ENCODE results near the gene AKT2. TPM values are rescaled to one million over a fixed set of nuclear protein-coding genes. Genes with fewer than 3 reads are reported as not detected.
"Not testable (repeated sequence)": the region's sequence is repeated elsewhere in the genome, so short reads cannot be mapped to it uniquely, and the experiment has no call there.

AKT2 gene
- total RNA-seq, 1 experiment from 2014 or later = 182 TPM

GRCh38 chr19:40220674-40221073 lies 64.5 kb downstream of the AKT2 start:
- DNase-seq = no peak
- CTCF ChIA-PET = no interaction called here
- BruUV-seq (replicated peaks) = no TSS peak
- TF ChIP-seq CTCF (IDR thresholded peaks at IDR 0.05; ENCODE audit: unreplicated experiment) = no peak
- Mint-ChIP-seq H3K27me3 (ENCODE audit: unreplicated experiment) (peaks cover 31% of the 10 kb centered on the region), H3K9me3 (ENCODE audit: low read depth, unreplicated experiment) (peaks cover 6% of the 10 kb centered on the region), H3K4me3 (ENCODE audit: low read depth, unreplicated experiment) (peak overlapping the region; percentile 42), H3K36me3 (ENCODE audit: insufficient read depth, unreplicated experiment) (peaks cover 30% of the 10 kb centered on the region), H3K4me1 (ENCODE audit: low read depth, unreplicated experiment) (peaks cover 56% of the 10 kb centered on the region), H3K27ac (ENCODE audit: unreplicated experiment) (peak overlapping the region; percentile 62)
- intact Hi-C loops (cut with micrococcal nuclease; ENCODE audit: unreplicated experiment) = no loop called here

- Mint-ChIP-seq H3K9me3 (ENCODE audit: low read depth, unreplicated experiment) (peaks cover 6% of the 10 kb centered on the region), H3K27ac (ENCODE audit: unreplicated experiment) (peak overlapping the region; percentile 62), H3K4me1 (ENCODE audit: low read depth, unreplicated experiment) (peaks cover 48% of the 10 kb centered on the region), H3K27me3 (ENCODE audit: unreplicated experiment) (peaks cover 22% of the 10 kb centered on the region), H3K4me3 (ENCODE audit: low read depth, unreplicated experiment) (peak overlapping the region; percentile 42), H3K36me3 (ENCODE audit: insufficient read depth, unreplicated experiment) (peaks cover 30% of the 10 kb centered on the region)
- TF ChIP-seq CTCF (IDR thresholded peaks at IDR 0.05; ENCODE audit: unreplicated experiment) = no peak
- intact Hi-C loops (cut with micrococcal nuclease; ENCODE audit: unreplicated experiment) = no loop called here
- CTCF ChIA-PET = interaction anchor here (0.8 kb wide), 1 partner anchor 80 kb away, joined by 3 read pairs; no protein-coding TSS in a partner anchor
- no TSS peak for BruUV-seq (replicated peaks)
- peak; percentile 78 for DNase-seq
These were observed 65.3 kb downstream of the AKT2 start for GRCh38 chr19:40219721-40220276.

GRCh38 chr19:40219029-40219428 lies 66.1 kb downstream of the AKT2 start:
- Mint-ChIP-seq H3K4me1 (ENCODE audit: low read depth, unreplicated experiment) (peaks cover 41% of the 10 kb centered on the region), H3K36me3 (ENCODE audit: insufficient read depth, unreplicated experiment) (peaks cover 30% of the 10 kb centered on the region), H3K27ac (ENCODE audit: unreplicated experiment) (peak overlapping the region; percentile 62), H3K27me3 (ENCODE audit: unreplicated experiment) (peaks cover 16% of the 10 kb centered on the region), H3K4me3 (ENCODE audit: low read depth, unreplicated experiment) (peak overlapping the region; percentile 42)
- CTCF ChIA-PET = interaction anchor here (0.7 to 0.8 kb wide), 4 partner anchors 59 to 559 kb away, joined by 3 to 5 read pairs (median 4); no protein-coding TSS in a partner anchor
- DNase-seq; H3K9me3 Mint-ChIP-seq (ENCODE audit: low read depth, unreplicated experiment); intact Hi-C loops (cut with micrococcal nuclease; ENCODE audit: unreplicated experiment); BruUV-seq (replicated peaks): not testable (repeated sequence)

GRCh38 chr19:40217934-40218890 lies 66.9 kb downstream of the AKT2 start, which contains the start of gene TTC9B:
Gene TTC9B, minus strand, starts transcription at chr19:40218384. Its CDS starts 3 bp downstream, at chr19:40218381.
- peaks cover 30% of the 10 kb centered on the region for H3K36me3 Mint-ChIP-seq (ENCODE audit: insufficient read depth, unreplicated experiment)
- no TSS peak for BruUV-seq (replicated peaks)
- DNase-seq = no peak
- peaks cover 41% of the 10 kb centered on the region for H3K4me1 Mint-ChIP-seq (ENCODE audit: low read depth, unreplicated experiment)
- peaks cover 6% of the 10 kb centered on the region for H3K9me3 Mint-ChIP-seq (ENCODE audit: low read depth, unreplicated experiment)
- intact Hi-C loops (cut with micrococcal nuclease; ENCODE audit: unreplicated experiment) = no loop called here
- H3K4me3 Mint-ChIP-seq (ENCODE audit: low read depth, unreplicated experiment) = peak within 1 kb of the TSS; percentile 65
- peaks cover 16% of the 10 kb centered on the region for H3K27me3 Mint-ChIP-seq (ENCODE audit: unreplicated experiment)
- CTCF ChIA-PET = interaction anchor here (0.5 to 0.7 kb wide), 4 partner anchors 60 to 559 kb away, joined by 3 to 5 read pairs (median 4); no protein-coding TSS in a partner anchor
- TF ChIP-seq CTCF (IDR thresholded peaks at IDR 0.05; ENCODE audit: unreplicated experiment) = no peak
- peak within 1 kb of the TSS; percentile 62 for H3K27ac Mint-ChIP-seq (ENCODE audit: unreplicated experiment)
